Activated B cell treated with CpG ODN at 0.5 μM for 24 hours (primary cell): ENCODE data around the gene CNTN4. TPM values are rescaled to one million over a fixed set of nuclear protein-coding genes. Genes with fewer than 3 reads are reported as not detected.

Experiments
- ATAC-seq: fragments of 200-7000 bp; cut with Tn5 transposase; one replicate; pipeline ENCODE4 v1.10.0; 2021; ENCODE audit warnings: low read depth, mild to moderate bottlenecking, moderate library complexity
- CTCF ChIA-PET: fragments of 350-600 bp; sonication (Branson Sonifier 250); formaldehyde crosslinking; loops from one replicate; lab custom pipeline; 2021; ENCODE audit warnings: antibody characterized with exemption; lab: Charles Lee
- POLR2A ChIA-PET: fragments of 350-600 bp; sonication (Branson Sonifier 250); formaldehyde crosslinking; loops from one replicate; lab custom pipeline; 2021; ENCODE audit warnings: antibody characterized with exemption; lab: Charles Lee
- DNase-seq: peaks from one replicate; pipeline ENCODE4 v3.0.0; 2022
- H3K27ac Mint-ChIP-seq: one replicate; pipeline ENCODE4 v1.8.0; 2020; ENCODE audit warnings: mixed read lengths
- H3K27me3 Mint-ChIP-seq: one replicate; pipeline ENCODE4 v1.8.0; 2021; ENCODE audit warnings: mixed read lengths
- H3K36me3 Mint-ChIP-seq: one replicate; pipeline ENCODE4 v1.8.0; 2021; ENCODE audit warnings: low read depth, mixed read lengths
- H3K4me1 Mint-ChIP-seq: one replicate; pipeline ENCODE4 v1.8.0; 2021; ENCODE audit warnings: mixed read lengths
- H3K4me3 Mint-ChIP-seq: one replicate; pipeline ENCODE4 v1.8.0; 2020; ENCODE audit warnings: mild to moderate bottlenecking, mixed read lengths
- H3K9me3 Mint-ChIP-seq: one replicate; pipeline ENCODE4 v1.8.0; 2020; ENCODE audit warnings: mixed read lengths
- CTCF ChIP-seq: fragments of 200-600 bp; IDR thresholded peaks from one replicate; pipeline ENCODE4 v1.8.0; 2022; ENCODE audit warnings: antibody characterized with exemption, mild to moderate bottlenecking
- intact Hi-C: fragments of 100-400 bp; cut with micrococcal nuclease; formaldehyde crosslinking; loops from one replicate; pipeline ENCODE4 v1.15.1; 2024
- total RNA-seq: library from RNA; stranded (reverse); gene quantifications from 2 replicates; pipeline ENCODE4 v1.2.3, GENCODE V29; 2022

The CNTN4 gene
- total RNA-seq, 1 donor from 2014 or later, result not detected

- H3K27me3 Mint-ChIP-seq, result no peaks in the 10 kb centered on the region
- no peak overlapping the region for H3K4me3 Mint-ChIP-seq
- H3K27ac Mint-ChIP-seq, result no peak overlapping the region
- no peaks in the 10 kb centered on the region for H3K9me3 Mint-ChIP-seq
- no peak for DNase-seq
- no peaks in the 10 kb centered on the region for H3K4me1 Mint-ChIP-seq
- no peak for TF ChIP-seq CTCF
- intact Hi-C loops, result no loop called here
- POLR2A ChIA-PET, result no interaction called here
- H3K36me3 Mint-ChIP-seq, result no peaks in the 10 kb centered on the region
- CTCF ChIA-PET, result no interaction called here
- ATAC-seq, result no peak
Measured at GRCh38 chr3:2506776-2507175, 408.1 kb downstream of the CNTN4 start.

GRCh38 chr3:2510591-2511145 lies 412.0 kb downstream of the CNTN4 start:
- Mint-ChIP-seq H3K27ac (no peak overlapping the region), H3K27me3 (no peaks in the 10 kb centered on the region), H3K4me1 (no peaks in the 10 kb centered on the region), H3K4me3 (no peak overlapping the region), H3K9me3 (no peaks in the 10 kb centered on the region), H3K36me3 (no peaks in the 10 kb centered on the region)
- ChIA-PET POLR2A (no interaction called here), CTCF (no interaction called here)
- DNase-seq (no peak), ATAC-seq (no peak)
- no peak for TF ChIP-seq CTCF
- intact Hi-C loops, result no loop called here

- H3K4me1 Mint-ChIP-seq, result no peaks in the 10 kb centered on the region
- ChIA-PET POLR2A (no interaction called here), CTCF (no interaction called here)
- H3K36me3 Mint-ChIP-seq, result no peaks in the 10 kb centered on the region
- DNase-seq, result no peak
- H3K27ac Mint-ChIP-seq, result no peak overlapping the region
- H3K4me3 Mint-ChIP-seq, result no peak overlapping the region
- intact Hi-C loops, result no loop called here
- no peak for ATAC-seq
- no peaks in the 10 kb centered on the region for H3K9me3 Mint-ChIP-seq
- no peaks in the 10 kb centered on the region for H3K27me3 Mint-ChIP-seq
- no peak for TF ChIP-seq CTCF
Measured at GRCh38 chr3:2511356-2511755, 412.7 kb downstream of the CNTN4 start.

GRCh38 chr3:2512881-2513280 lies 414.2 kb downstream of the CNTN4 start:
- Mint-ChIP-seq H3K9me3 (no peaks in the 10 kb centered on the region), H3K4me1 (no peaks in the 10 kb centered on the region), H3K27me3 (no peaks in the 10 kb centered on the region), H3K4me3 (no peak overlapping the region), H3K27ac (no peak overlapping the region), H3K36me3 (no peaks in the 10 kb centered on the region)
- POLR2A ChIA-PET, result no interaction called here
- no peak for TF ChIP-seq CTCF
- DNase-seq, result no peak
- ATAC-seq, result no peak
- CTCF ChIA-PET, result no interaction called here
- intact Hi-C loops, result no loop called here

- ChIA-PET CTCF (no interaction called here), POLR2A (no interaction called here)
- no peak for TF ChIP-seq CTCF
- no peak overlapping the region for H3K27ac Mint-ChIP-seq
- no peaks in the 10 kb centered on the region for H3K36me3 Mint-ChIP-seq
- DNase-seq (no peak), ATAC-seq (no peak)
- intact Hi-C loops, result no loop called here
- no peak overlapping the region for H3K4me3 Mint-ChIP-seq
- H3K4me1 Mint-ChIP-seq, result no peaks in the 10 kb centered on the region
- H3K27me3 Mint-ChIP-seq, result no peaks in the 10 kb centered on the region
- no peaks in the 10 kb centered on the region for H3K9me3 Mint-ChIP-seq
Measured at GRCh38 chr3:2513986-2514385, 415.3 kb downstream of the CNTN4 start.
